Activated naive CD4-positive, alpha-beta T cell (primary cell): ENCODE results near the gene CLMP.

Source experiments
- DNase-seq, 4 experiments: peaks; one replicate each; lab custom pipeline; 2025; lab: John Stamatoyannopoulos, UW

Gene CLMP

GRCh38 chr11:123055191-123055901 lies 139.7 kb downstream of the CLMP start:
- no peak for DNase-seq

DNA sequence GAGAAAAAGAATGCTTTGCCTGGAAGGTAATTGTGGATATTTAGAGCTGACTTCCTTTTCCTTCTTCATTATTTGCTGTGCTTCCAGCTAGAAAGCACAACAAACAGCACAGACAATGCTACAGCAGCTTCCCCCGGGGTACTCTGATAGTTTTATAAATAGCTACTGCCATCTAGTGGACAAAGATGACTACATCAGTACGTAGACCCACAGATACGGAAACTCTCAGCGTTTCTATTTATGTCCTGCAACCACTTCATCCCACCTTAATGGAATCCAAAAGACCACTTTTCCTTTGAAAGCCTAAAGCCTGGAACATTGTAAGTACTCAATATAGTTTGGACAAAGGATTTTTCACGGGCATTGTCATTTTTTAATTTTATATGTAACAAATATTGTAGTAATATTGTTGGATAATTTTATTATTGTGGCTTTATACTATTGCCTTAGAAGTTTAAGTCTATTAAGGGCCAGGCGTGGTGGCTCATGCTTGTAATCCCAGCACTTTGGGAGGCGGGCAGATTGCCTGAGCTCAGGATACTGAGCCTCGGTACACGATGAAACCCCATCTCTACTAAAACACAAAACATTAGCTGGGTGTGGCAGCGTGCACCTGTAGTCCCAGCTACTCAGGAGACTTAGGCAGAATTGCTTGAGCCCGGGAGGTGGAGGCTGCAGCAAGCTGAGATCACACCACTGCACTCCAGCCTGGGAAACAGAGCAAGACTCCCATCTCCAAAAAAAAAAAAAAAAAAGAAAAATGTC lies 140.6 kb downstream of the CLMP start:
- DNase-seq, result no peak

DNA sequence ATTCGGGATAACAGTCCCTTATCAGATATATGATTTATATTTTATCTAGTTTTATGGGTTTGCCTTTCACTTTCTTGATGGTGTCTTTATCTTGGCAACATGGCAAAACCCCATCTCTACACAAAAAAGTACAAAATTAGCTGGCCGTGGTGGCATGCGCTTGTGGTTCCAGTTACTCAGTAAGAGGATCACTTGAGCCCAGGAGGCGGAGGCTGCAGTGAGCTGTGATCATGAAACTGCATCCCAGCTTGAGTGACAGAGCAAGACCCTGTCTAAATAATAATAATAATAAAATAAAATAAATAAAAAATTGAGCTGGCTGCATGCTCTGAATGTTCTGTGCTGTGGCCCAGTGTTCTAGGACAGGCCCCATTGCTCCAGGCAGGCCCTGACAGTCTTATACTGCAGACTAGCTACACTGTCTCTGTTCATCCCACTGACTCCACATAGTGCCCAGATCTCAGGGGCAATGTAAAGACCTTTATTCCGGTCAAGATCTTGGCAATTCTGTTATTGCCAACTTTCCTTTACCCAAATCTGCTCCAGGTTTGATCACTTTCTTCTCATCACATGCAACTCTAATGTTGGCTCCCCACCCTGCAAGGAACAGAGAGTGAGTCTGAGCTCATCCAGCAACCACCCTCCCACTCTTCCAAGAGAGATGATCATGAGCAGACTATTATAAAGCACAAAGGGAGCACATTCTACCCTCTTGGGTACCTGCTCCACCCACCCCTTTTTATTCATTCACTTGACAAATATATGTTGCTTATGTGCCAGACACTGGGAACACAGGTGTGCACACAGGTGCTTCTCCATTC lies 141.9 kb downstream of the CLMP start:
- DNase-seq, result no peak

DNA sequence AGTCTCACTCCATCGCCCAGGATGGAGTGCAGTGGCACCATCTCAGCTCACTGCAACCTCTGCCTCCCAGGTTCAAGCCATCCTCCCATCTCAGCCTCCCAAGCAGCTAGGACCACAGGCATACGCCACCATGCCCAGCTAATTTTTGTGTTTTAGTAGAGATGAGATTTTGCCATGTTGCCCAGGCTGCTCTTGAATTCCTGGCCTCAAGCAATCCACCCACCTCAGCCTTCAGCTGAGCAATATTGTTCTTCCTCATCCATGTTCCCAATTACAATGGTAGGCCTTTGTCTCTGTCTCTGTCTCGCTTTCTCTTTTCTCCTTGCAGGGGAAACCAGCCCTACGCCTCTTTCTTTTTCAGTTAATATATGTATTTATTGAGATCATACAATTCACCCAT lies 143.4 kb downstream of the CLMP start:
- DNase-seq, result no peak

GRCh38 chr11:123051146-123051545 lies 143.9 kb downstream of the CLMP start:
- no peak for DNase-seq

GRCh38 chr11:123047947-123048293 lies 147.1 kb downstream of the CLMP start:
- no peak for DNase-seq

DNA sequence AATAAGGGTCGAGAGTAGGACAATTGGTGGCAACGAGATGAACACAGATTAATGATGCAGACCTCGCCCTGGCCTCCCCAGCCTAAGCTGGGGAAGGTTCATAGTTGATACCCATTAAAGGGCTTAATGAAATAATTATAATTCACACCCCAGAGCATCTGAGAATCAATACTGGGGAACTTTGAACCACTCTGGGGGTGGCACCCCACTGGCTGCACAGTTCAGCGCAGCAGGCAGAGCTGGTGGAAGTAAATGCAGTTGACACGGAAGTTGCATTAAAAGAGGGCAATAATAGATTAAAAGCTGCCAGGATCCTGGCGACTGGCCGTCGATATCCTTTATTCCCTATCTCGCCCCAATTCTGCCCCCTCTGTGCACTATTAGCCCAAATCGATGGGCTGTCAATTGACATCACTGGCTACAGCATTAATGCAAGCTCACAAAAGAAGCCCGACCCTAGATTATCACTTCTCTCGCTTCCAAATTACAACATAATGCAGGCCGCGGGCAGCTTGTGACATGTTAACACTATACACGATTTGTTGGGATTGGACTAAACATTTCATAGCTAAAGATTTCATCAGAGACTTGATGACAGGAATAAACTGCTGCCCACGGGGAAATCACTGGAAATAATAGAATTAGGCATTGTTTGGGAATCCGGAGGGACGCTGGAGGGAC lies 147.6 kb downstream of the CLMP start:
- DNase-seq, result no peak

DNA sequence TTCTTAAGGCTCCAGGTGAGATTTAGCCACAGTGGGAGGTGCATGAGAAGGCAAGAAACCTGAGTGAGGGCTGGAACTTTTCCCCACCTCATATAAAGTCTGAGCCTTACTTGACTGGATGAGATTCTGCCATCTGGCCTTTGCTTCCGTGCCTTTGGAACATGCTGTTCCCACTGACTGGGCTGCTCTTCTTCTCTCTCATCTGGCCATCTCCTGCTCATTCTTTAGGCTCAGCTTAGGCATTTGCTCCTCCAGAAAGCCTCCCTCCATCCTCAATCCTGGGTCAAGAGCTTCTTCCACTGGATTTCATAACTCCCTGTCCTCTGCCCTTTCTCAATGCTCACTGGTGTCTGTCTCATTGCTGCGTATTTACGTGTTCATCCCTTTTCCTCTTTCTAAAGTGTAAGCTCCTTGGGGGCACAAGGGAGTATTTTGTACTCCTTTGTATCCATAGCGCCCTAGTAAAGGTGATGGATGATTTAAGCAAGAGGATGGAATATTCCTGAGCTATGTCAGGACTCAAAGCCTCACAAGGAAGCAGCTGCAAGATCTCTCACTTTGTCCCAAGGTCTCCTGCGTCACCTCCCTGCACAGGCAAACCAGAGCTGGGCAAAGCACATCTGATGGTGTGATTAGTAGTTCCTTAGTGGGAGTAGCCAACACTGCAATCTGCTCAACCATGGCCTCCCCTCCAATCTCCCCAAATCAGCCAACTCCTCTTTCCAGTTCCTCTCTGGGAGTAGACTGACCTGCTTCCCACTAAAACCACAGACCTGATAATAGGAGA lies 148.4 kb downstream of the CLMP start:
- DNase-seq, result no peak

DNA sequence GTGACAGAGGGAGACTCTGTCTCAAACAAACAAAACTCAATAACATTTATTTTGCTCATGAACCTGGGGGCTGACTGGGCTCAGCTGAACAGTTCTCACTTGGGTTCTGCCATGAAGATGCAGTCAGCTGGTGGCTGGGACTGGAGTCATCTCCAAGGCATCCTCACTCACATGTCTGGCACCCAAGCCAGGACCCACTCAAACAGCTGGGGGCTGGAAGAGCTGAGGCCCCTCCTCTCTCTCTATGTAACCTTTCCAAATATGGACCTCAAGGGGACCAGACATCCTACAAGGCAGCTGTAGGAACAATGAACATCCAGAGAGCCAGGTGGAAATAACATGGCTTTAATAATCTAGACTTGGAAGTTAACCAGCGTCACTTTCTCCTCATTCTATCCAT lies 149.9 kb downstream of the CLMP start:
- no peak for DNase-seq

GRCh38 chr11:123041185-123041584 lies 153.9 kb downstream of the CLMP start:
- DNase-seq, result no peak

- no peak for DNase-seq
Observed at GRCh38 chr11:123040111-123040432, 155.0 kb downstream of the CLMP start.

GRCh38 chr11:123035831-123036230 lies 159.2 kb downstream of the CLMP start:
- no peak for DNase-seq

- no peak for DNase-seq
Observed at GRCh38 chr11:123034597-123034996, 160.5 kb downstream of the CLMP start.

- DNase-seq, result no peak
Observed at GRCh38 chr11:123033895-123034294, 161.2 kb downstream of the CLMP start.

DNA sequence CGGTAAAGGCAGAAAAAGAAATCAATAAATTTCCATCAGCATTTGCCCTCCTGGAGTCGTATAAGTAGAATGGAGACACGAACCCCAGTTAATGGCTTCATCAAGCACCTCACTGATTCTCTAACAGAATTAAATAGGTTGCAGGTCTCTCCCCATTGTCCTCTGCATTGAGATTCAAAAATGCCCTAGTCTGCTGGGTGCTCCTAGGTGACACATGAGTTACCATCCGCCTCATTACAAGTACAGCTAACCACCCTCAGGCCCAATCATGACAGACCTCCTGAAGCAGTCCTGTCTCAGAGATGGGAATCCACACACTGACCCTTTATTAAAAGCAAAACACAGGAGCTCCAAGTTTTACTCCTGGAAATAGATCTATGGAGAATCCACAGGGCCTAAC lies 164.5 kb downstream of the CLMP start:
- DNase-seq, result no peak

DNA sequence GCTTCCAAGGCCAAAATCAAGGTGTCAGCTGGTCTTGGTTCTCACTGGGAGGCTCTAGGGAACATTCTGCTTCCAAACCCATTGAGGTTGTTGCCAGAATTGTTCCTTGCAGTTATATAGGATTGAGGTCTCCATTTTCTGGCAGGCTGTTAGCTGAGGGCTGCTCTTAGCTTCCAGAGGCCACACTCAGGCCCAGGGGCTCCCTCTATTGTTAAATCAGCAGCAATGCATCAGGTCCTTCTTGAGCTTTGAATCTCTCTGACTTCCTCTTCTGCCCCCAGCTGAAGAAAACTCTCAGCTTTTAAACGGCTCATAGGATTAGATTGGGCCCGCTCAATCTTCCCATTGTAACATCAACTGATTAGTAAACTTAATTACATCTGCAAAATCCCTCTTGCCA lies 174.1 kb downstream of the CLMP start:
- no peak for DNase-seq
